GM18868 (cell line): ENCODE measurements around the gene ZBTB25.
A peak's percentile ranks its signal among the peaks of the same experiment; 100 is the strongest.

Experiments used
- ATAC-seq: cut with Tn5 transposase; IDR thresholded peaks from one replicate; pipeline ENCODE4 v1.9.1; 2021; ENCODE audit warnings: mild to moderate bottlenecking, moderate library complexity; ENCODE audit not compliant: unreplicated experiment

The ZBTB25 gene, protein sequence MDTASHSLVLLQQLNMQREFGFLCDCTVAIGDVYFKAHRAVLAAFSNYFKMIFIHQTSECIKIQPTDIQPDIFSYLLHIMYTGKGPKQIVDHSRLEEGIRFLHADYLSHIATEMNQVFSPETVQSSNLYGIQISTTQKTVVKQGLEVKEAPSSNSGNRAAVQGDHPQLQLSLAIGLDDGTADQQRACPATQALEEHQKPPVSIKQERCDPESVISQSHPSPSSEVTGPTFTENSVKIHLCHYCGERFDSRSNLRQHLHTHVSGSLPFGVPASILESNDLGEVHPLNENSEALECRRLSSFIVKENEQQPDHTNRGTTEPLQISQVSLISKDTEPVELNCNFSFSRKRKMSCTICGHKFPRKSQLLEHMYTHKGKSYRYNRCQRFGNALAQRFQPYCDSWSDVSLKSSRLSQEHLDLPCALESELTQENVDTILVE

DNA sequence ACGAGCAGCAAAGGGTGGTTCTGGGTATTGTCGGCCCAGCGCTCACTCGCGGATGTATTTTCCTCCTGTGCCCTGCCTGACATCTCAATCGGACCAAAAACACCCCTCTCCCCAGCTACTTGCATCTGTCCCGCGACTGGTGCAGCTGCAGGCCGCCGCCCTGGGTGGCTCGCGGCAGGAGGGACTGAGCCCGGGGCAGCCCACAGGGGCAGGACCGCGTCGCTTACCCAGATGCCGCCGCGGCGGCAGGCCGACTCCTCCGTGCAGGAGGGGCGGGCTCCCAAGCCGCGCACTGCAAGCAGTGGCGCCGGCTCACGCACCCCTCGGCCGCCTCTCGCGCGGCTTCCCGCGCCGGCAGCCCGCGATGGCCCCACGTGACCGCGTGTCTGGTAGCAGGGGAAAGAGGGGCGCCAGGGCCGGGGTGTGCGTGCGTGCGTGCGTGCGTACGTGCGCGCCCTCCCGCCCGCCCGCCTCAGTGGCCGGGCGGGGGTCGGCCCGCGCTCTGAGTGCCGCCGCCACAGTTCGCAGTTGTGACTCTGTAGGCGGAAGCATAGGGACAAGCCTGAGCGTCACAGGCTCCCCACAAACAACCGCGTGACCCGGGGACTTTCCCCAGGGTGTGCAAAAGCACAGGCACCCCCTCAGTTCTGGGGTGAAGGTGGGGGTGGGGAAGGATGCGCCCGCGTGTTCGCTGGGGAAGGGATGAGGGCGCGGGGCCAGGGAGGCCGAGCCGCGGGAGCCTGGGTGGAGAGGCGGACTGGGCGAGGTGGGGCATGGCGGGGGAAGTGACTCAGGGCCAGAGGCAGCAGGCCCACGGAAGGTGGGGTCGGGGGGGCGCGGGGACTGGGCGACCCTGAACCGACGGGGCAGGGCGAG, at the start of gene ZBTB25:
TSS of gene ZBTB25 (minus strand) at position 405 of the 876 bp plus-strand sequence. CDS start 13,305 bp downstream, outside the sequence.
- peak; percentile 66 for ATAC-seq

DNA sequence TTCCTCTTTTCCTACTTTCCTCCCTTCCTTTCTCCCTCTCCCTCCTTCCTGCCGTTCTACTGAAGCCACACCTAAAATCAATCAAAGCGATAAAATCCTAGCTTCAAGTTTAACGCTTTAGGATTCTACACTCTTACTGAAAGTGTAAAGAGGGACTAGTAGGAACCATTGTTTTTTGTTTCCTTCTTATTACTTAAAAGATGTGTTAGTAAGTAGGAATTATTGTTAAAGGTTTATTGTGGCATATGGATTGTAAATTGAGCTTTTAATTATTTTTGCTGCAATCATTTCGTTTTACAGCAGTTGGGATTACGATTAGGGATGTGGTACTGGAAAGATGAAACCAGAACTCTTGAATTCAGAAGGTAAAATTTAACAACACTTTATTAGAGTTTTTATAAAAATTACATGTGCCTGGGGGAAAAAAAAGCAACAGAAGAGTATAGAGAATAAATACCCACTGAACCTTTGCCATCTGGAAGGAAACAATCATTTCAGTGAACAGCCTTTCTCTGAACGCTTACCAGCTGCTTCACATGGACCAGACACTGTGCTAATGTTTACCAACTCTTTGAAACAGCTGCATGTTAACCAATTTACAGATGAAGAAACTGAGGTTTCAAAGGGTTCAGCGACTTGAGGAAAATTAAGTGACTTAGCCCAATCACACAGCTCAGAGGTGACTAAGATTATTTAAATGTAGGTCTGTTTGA, 47.1 kb upstream of the ZBTB25 start:
- ATAC-seq, result no peak

DNA sequence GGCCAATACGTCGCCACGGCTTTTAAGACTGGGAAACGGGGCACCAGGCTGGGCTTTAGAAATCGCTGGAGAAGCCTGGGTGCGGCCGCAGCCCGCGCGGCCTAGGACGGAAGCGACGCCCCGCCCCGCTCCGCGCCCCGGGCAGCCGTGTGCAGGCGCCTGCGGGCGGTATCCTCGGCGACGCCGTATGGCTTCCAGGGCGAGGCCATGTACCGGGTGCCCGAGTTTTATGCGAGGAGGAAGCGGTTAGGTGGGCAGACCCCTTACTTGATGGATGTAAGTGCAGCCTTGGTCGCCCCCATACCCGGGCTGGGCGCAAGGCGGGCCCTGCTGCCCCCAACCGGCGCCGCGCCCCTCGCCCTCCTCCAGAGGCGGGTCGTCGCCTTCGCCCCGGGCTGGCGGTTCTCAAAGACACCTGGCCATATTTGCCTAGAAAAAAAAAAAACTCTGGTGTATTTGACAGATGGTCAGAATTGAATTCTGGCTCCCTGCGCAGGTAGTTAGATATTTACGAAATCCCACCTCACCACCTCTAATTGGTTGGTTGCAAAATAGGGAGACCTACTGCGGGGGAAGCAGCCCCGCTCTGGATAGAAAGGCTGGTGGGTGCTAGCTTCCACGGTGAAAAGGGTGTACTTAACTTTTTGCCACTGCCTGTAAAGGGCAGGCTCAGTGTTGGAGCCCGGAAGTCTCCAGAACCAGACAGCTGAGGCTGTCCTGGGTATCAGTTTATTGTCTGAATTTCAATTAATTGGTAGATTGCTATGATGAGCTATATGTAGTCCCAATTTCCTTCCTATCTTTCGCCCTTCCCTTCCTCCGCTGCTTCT, 46.4 kb upstream of the ZBTB25 start, which contains the start of gene PPP1R36:
TSS of gene PPP1R36 (plus strand) at position 171 of the 830 bp plus-strand sequence. CDS start at position 208, 37 bp downstream.
- ATAC-seq, result peak; percentile 78

DNA sequence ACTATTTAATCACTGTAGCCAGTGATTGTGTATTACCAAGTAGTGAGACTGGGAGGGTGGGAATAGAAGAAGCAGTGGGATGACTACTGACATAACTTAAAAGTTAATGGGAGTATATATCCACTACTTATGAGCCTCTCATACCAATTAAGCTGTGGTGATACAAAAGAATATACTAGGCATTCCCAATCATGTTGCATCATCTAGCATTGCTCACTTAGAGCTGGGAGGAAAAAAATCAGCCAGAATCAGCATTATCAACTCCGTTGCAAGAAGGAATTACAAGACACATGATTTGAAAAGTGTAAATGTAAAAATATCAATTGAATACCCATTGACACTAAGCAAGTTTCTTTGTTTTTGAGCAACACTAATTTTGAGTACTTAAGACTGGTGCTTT, 45.4 kb upstream of the ZBTB25 start:
- ATAC-seq, result no peak

DNA sequence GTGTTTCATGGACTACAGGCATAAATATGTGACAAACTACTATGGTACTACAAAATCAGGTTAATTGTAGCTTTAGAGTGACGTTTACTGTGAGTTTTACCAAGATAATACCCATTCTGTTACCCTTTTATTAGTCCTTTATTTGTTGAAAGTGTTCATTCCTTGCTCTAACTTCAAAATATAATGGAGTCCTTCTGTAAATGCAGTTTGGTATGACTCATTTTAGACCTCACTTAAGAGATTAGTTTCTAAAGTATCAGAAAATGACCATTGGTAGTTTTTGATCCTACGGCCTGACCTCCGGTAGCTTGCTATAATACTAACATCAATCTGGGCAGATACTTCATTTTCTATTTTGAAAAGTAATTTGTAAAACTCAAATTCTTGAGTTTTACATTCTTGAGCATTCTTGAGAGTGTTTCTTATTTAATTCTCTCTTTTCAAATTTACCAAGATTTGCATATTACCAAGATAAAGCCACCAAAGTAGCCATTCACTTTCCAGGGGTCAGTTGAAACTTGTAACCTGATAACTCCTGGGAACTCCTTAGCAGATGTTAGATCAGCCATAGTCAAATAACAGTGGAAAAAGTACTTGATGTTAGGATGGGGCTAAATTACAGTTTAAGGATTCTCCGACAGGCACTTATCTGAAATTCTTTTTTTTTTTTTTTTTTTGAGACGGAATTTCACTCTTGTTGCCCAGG, 41.1 kb upstream of the ZBTB25 start:
- no peak for ATAC-seq

DNA sequence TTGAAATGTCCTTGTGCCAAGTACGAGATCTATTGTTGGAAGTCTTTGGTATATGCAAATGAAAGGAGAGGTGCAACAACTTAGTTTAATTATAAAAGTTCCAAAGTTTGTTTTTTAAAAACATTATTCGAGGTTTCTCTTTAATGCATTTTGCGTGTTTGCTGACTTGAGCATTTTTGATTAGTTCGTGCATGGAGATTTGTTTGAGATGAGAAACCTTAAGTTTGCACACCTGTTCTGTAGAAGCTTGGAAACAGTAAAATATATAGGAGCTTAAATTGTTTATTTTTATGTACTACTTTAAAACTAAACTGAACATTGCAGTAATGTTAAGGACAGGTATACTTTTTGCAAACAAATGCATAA, 39.2 kb upstream of the ZBTB25 start:
- ATAC-seq, result no peak

DNA sequence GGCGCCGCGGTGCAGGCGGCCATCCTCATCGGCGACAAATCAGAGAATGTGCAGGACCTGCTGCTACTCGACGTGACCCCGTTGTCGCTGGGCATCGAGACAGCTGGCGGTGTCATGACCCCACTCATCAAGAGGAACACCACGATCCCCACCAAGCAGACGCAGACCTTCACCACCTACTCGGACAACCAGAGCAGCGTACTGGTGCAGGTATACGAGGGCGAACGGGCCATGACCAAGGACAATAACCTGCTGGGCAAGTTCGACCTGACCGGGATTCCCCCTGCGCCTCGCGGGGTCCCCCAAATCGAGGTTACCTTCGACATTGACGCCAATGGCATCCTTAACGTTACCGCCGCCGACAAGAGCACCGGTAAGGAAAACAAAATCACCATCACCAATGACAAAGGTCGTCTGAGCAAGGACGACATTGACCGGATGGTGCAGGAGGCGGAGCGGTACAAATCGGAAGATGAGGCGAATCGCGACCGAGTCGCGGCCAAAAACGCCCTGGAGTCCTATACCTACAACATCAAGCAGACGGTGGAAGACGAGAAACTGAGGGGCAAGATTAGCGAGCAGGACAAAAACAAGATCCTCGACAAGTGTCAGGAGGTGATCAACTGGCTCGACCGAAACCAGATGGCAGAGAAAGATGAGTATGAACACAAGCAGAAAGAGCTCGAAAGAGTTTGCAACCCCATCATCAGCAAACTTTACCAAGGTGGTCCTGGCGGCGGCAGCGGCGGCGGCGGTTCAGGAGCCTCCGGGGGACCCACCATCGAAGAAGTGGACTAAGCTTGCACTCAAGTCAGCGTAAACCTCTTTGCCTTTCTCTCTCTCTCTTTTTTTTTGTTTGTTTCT, 38.6 kb upstream of the ZBTB25 start:
- ATAC-seq, result no peak

DNA sequence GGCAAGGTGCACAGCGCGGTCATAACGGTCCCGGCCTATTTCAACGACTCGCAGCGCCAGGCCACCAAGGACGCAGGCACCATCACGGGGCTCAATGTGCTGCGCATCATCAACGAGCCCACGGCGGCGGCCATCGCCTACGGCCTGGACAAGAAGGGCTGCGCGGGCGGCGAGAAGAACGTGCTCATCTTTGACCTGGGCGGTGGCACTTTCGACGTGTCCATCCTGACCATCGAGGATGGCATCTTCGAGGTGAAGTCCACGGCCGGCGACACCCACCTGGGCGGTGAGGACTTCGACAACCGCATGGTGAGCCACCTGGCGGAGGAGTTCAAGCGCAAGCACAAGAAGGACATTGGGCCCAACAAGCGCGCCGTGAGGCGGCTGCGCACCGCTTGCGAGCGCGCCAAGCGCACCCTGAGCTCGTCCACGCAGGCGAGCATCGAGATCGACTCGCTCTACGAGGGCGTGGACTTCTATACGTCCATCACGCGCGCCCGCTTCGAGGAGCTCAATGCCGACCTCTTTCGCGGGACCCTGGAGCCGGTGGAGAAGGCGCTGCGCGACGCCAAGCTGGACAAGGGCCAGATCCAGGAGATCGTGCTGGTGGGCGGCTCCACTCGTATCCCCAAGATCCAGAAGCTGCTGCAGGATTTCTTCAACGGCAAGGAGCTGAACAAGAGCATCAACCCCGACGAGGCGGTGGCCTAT, 37.8 kb upstream of the ZBTB25 start:
- ATAC-seq, result no peak

DNA sequence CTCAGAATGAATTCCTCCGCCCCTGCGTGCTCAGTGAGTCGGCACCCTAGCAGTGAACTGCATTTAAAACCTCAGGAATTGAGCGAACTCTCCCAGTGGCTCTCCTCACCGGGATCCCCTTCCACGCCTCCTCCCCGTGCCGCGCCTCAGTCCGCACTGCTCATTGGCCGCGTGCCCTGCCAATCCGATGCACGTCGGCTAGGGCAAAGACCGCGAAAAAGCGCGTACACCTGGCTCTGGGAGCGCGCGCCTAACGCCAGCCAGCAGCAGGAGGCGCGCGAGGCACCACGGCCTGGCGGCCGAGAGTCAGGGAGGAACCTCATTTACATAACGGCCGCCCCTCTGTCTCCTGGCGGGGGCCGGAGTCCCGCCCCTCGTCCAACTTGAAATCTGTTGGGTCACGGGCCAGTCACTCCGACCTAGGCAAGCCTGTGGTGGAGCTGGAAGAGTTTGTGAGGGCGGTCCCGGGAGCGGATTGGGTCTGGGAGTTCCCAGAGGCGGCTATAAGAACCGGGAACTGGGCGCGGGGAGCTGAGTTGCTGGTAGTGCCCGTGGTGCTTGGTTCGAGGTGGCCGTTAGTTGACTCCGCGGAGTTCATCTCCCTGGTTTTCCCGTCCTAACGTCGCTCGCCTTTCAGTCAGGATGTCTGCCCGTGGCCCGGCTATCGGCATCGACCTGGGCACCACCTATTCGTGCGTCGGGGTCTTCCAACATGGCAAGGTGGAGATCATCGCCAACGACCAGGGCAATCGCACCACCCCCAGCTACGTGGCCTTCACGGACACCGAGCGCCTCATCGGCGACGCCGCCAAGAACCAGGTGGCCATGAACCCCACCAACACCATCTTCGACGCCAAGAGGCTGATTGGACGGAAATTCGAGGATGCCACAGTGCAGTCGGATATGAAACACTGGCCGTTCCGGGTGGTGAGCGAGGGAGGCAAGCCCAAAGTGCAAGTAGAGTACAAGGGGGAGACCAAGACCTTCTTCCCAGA, 36.9 kb upstream of the ZBTB25 start, which contains the start of gene HSPA2:
TSS of gene HSPA2 (plus strand) at position 534 of the 995 bp plus-strand sequence. CDS start at position 643, 109 bp downstream.
- ATAC-seq, result peak; percentile 96

DNA sequence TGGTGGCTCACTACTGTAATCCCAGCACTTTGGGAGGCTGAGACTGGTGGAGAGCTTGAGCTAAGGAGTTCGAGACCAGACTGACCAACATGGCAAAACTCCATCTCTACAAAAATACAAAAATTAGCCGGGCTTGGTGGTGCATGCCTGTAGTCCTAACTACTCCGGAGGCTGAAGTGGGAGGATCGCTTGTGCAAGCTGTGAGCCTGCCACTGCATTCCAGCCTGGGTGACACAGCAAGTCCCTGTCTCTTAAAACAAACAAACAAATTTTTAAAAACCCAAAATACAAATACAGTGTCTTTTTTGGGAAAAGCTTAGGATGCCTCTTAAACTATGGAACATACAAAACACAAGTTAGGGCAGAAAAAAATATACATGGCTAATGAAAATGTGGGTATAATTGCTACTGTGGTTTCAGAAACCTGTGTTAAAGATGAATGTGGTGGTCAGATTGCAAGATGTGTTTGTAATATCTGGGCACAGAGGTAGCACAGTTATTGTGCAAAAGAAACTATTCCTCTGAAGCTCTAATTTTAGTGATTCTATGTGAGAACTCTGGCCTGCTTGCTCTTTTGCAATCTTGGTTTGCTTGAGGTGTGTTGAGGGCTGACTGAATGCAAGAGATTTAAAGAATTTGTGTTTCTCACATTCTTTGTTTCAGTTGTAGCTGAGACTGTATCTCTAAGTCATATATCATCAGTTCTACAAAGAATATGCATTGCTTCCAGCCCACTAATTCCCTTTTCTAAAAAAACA, 33.0 kb upstream of the ZBTB25 start:
- no peak for ATAC-seq

DNA sequence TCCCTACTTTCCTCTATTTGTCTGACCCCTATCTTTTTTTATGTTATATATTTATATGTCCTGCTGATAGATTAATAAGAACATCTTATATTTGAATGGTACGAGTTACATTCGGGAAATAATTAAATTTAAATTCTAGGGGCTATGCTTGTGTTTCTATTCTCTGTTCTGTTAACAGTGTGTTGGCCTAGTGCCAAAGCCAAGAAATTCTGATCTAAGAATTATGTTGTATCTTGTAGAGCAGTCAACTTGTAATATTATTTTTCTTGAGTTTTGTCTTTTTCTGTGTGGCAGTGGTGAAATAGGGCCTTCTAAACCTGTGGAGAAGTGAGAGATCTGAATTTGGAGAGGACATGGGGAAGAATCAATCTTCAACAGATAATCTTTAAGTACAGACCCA, 27.9 kb upstream of the ZBTB25 start:
- ATAC-seq, result no peak

DNA sequence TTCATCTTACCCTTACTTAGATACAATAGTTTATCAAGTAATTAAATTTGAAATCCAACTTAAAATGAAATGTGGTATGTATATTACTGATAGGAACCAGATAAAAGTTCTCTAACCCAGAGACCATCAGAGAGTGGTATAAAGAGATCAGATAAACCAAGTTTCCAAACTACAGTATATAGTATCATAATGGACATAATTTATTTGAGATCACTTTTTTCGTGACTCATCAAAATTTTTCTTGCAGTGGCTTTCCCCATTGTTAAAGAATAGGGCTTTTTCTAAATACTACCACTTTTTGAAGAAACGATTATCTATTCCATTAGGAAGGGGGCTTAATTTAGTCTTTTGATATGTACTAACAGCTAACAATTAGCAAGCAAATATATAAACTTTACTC, 21.7 kb upstream of the ZBTB25 start:
- ATAC-seq, result no peak

DNA sequence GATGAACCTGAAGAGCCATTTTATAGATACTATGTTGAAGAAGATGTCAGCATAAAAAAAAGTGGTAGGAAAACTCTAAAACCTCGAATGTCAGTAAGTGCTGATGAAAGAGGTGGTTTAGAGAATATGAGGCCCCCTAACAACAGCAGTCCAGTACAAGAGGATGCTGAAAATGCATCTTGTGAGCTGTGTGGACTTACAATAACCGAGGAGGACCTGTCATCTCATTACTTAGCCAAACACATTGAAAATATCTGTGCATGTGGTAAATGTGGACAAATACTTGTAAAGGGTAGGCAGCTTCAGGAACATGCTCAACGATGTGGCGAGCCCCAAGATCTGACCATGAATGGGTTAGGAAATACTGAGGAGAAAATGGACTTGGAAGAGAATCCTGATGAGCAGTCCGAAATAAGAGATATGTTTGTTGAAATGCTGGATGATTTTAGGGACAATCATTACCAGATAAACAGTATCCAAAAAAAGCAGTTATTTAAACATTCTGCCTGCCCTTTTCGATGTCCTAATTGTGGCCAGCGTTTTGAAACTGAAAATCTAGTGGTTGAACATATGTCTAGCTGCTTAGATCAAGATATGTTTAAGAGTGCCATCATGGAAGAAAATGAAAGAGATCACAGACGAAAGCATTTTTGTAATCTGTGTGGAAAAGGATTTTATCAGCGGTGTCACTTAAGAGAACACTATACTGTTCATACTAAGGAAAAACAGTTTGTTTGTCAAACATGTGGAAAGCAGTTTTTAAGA, 19.1 kb upstream of the ZBTB25 start:
- no peak for ATAC-seq

DNA sequence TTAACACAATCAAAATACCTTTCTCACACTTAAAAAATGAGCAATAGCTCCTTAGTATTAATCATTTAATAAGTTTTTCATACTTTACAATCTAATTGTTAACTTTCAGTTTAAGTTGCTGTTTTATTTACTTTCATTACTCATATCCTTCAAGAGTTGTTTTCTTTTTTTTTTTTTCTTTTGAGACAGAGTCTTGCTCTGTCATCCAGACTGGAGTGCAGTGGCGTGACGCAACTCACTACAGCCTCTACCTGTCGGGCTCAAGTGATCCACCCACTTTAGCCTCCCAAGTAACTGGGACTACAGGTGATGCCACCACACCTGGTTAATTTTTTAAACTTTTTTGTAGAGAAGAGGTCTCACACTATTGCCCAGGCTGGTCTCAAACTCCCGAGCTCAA, 17.1 kb upstream of the ZBTB25 start:
- ATAC-seq, result no peak

DNA sequence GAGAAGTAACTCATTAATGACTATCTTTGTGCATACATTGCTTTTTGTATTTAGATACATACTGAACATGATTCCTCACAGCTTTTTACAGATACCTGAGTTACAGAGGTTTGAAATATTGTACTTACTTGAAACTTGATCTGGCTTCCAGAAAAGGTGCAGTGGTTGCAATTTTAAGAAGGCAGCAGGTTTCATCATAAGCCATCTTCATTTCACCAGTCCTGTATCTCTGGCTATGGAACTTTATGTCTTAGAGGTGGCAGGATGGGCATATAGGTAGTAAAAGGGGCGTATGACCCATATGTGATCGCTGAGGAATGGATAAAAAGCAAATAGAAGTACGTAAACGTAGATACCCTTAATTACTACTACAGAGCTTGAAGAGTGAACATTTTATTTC, 14.6 kb upstream of the ZBTB25 start:
- ATAC-seq, result no peak
